Right atrium auricular region (tissue), 2 donors: Measurements from ENCODE around the gene RNU4-1. TPM values are rescaled to one million over a fixed set of nuclear protein-coding genes. Genes with fewer than 3 reads are reported as not detected.

Experiments
- DNase-seq: peaks from one replicate; pipeline ENCODE4 v3.0.0-alpha.2; 2019; ENCODE audit warnings: low spot score
- H3K27ac ChIP-seq, 2 donors: fragments of 200-600 bp; sonication (generic); 1 replicate in 1 of 2; 2 replicates in 1 of 2; pipeline ENCODE4 v1.5.1; 2016 to 2019
- H3K27me3 ChIP-seq, 2 donors: fragments of 200-600 bp; sonication (generic); one replicate each; pipeline versions ENCODE4 v1.5.1 to v1.6.0; 2017 to 2019
- H3K36me3 ChIP-seq: fragments of 200-600 bp; sonication (generic); one replicate; pipeline ENCODE4 v1.5.1; 2016
- H3K4me1 ChIP-seq, 2 donors: fragments of 200-600 bp; sonication (generic); one replicate each; pipeline versions ENCODE4 v1.5.1 to v1.6.0; 2017 to 2019
- H3K4me3 ChIP-seq, 2 donors: fragments of 200-600 bp; sonication (generic); 1 replicate in 1 of 2; 2 replicates in 1 of 2; pipeline ENCODE4 v1.5.1; 2017 to 2019; ENCODE audit warnings: mild to moderate bottlenecking in 1 of 2, moderate library complexity in 1 of 2
- H3K9me3 ChIP-seq, 2 donors: fragments of 200-600 bp; sonication (generic); one replicate each; pipeline ENCODE4 v1.5.1; 2019
- total RNA-seq, 2 donors: library from RNA; depleted of rRNA; stranded (reverse); fragments of >200 nt; gene quantifications; one replicate each; pipeline ENCODE4 v1.1.0, GENCODE V29; 2016
- TF ChIP-seq, protein P1 (sequence below), 2 donors: fragments of 200-600 bp; sonication (generic); IDR thresholded peaks; one replicate each; pipeline ENCODE4 v1.5.1; 2019; ENCODE audit warnings: antibody characterized with exemption in 2 of 2

The RNU4-1 gene
- total RNA-seq, 2 donors from 2014 or later = not detected

DNA sequence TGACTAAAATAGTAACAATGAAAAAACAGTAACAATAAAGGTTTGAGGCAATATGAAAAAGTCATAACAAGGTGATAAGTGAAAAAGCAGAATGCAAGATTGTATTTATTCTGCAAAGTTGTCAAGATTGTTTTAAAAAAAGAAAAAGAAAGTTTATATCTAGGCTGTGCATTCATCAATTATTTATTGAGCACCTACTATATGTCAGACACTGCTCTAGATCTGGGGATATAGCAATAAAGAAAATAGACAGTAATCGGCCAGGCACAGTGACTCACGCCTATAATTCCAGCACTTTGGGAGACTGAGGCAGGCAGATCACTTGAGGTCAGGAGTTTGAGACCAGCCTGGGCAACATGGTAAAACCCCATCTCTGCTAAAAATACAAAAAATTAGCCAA, 30.7 kb upstream of the RNU4-1 start:
- no peak for DNase-seq
- H3K27ac ChIP-seq = no peak overlapping the region
- no peak overlapping the region for H3K4me3 ChIP-seq
- TF ChIP-seq, protein P1, sequence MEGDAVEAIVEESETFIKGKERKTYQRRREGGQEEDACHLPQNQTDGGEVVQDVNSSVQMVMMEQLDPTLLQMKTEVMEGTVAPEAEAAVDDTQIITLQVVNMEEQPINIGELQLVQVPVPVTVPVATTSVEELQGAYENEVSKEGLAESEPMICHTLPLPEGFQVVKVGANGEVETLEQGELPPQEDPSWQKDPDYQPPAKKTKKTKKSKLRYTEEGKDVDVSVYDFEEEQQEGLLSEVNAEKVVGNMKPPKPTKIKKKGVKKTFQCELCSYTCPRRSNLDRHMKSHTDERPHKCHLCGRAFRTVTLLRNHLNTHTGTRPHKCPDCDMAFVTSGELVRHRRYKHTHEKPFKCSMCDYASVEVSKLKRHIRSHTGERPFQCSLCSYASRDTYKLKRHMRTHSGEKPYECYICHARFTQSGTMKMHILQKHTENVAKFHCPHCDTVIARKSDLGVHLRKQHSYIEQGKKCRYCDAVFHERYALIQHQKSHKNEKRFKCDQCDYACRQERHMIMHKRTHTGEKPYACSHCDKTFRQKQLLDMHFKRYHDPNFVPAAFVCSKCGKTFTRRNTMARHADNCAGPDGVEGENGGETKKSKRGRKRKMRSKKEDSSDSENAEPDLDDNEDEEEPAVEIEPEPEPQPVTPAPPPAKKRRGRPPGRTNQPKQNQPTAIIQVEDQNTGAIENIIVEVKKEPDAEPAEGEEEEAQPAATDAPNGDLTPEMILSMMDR (IDR thresholded peaks at IDR 0.05) = no peak
- no peaks in the 10 kb centered on the region for H3K27me3 ChIP-seq
- no peaks in the 10 kb centered on the region for H3K4me1 ChIP-seq
- H3K36me3 ChIP-seq = no peaks in the 10 kb centered on the region
- H3K9me3 ChIP-seq = no peaks in the 10 kb centered on the region

DNA sequence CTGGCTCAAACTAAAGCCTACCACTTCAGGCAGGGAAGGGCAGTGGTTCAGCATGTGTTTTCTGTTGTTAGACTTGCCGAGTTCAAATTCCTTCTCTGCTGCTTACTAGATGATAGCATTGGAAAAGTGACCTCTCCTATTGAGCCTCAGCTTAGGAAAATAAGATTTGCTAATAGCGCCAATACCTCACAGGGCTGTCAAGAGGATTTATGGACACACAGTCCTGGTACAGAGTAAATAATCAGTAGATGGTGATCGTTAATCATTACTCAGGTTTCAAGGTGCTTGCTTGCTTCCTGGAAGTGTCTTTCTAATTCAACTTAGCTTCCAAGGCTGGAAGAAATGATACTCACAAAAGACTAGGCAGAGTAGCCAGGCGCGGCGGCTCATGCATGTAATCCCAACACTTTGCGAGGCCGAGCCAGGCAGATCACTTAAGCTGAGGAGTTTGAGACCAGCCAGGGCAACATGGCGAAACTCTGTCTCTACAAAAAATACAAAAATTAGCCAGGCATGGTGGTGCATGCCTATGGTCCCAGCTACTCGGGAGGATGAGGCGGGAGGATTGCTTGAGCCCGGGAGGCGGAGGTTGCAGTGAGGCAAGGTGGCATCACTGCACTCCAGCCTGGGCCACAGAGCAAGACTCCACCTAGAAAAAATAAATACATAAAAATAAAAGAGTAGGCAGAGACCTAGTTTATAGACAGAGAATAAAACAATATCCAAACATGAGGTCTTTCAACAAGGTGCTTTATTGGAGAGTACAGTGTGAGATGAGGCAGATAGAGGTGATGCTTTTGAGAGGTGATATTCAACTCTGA, 28.6 kb upstream of the RNU4-1 start:
- no peak for DNase-seq
- no peak overlapping the region for H3K4me3 ChIP-seq
- H3K27me3 ChIP-seq = no peaks in the 10 kb centered on the region
- no peak overlapping the region for H3K27ac ChIP-seq
- peaks cover 0 to 6% of the 10 kb centered on the region in 2 donors for H3K4me1 ChIP-seq
- no peaks in the 10 kb centered on the region for H3K36me3 ChIP-seq
- H3K9me3 ChIP-seq = no peaks in the 10 kb centered on the region
- TF ChIP-seq, protein P1 (IDR thresholded peaks at IDR 0.05) = no peak

DNA sequence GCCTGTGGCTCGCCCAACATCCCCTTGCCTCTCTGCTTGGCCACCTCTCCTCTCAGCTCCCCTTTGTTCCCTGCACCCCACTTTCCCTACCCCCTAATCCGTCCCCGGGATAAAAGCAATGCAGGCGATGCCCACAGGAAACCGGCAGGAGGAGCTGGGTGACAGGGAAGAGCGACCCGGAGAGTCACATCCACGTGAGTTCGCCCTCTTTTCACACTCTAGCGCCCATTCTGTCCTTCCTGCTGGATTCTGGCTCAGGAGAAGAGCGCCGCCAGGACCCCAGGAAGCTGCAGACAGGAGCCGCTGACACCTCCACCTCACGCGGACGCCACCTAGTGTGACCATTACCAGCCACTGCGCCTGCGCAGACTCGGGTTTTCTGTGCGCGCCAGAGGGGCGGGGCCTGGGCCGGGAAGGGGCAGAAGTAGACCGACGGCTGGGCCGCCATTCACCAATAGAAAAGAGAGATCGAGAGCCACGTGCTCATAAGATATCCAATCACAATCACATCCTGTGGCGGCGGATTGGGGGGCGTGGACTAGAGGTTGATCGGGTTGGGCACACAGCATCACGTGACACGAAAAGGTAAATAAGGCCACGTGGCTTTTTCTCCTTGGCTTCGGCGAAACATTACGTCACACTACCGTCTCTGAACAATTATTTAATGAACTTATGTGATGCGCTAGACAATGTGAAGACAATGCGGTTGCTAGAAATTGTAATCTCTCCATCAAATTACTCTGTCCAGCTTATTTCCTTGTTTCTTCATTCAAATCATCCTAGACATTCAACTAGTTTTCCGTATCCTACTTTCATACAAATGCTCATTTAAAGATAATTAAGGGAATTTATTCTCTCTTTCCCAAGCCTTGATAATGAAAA, 24.4 kb upstream of the RNU4-1 start:
- Histone ChIP-seq H3K36me3 (no peaks in the 10 kb centered on the region), H3K9me3 (no peaks in the 10 kb centered on the region), H3K4me1 (peaks cover 0 to 6% of the 10 kb centered on the region in 2 donors), H3K27me3 (no peaks in the 10 kb centered on the region), H3K27ac (peak overlapping the region; percentile 82 to 87), H3K4me3 (peak overlapping the region; percentile 44 to 64)
- peak; percentile 100 for DNase-seq
- TF ChIP-seq, protein P1 (IDR thresholded peaks at IDR 0.05) = peak; percentile 35 to 65

DNA sequence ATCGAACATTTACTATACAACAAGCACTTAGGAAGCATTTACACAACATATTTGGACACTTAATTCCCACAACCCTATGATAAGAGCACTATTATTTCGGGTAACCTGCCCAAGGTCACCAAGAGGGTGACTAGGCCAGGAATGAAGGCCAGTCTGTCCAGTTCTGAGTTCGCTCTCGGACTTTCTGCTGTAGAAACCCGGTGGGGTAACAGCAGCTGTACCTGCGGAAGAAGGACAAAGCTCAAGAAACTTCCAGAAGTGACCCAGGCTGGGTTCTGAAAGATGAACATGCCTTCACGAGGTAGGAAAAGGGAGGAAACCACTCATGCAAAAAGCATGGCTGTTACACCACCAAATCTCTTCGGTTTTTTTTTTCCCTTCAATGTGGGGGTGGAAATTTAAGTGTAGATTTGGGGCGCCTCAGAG, 23.8 kb upstream of the RNU4-1 start:
- no peak for DNase-seq
- peak overlapping the region; percentile 82 to 87 for H3K27ac ChIP-seq
- H3K36me3 ChIP-seq = no peaks in the 10 kb centered on the region
- H3K27me3 ChIP-seq = no peaks in the 10 kb centered on the region
- TF ChIP-seq, protein P1 (IDR thresholded peaks at IDR 0.05) = no peak
- H3K4me3 ChIP-seq = peak overlapping the region; percentile 44 to 64
- peaks cover 0 to 6% of the 10 kb centered on the region in 2 donors for H3K4me1 ChIP-seq
- H3K9me3 ChIP-seq = no peaks in the 10 kb centered on the region

DNA sequence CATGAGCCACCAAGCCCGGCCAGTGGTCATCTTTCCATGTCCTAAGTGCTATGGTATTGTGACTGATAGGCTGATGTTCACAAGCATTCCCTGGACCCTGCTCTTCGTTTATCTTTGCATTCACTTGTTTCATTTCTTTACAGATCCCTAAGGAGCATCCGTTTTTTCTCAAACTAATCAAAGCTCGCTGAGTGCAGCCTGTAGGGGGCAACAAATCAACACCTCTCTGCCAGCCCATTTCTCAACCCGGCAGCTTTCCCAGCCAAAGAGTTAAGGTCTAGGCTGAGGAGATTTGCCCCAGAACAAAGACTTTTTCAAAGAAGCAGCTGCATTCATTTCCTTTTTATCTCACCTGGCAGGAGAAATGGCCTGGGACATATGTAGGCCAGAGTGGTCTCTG, 21.2 kb upstream of the RNU4-1 start:
- Histone ChIP-seq H3K4me3 (no peak overlapping the region), H3K27me3 (no peaks in the 10 kb centered on the region), H3K36me3 (no peaks in the 10 kb centered on the region), H3K9me3 (no peaks in the 10 kb centered on the region), H3K27ac (no peak overlapping the region), H3K4me1 (peaks cover 0 to 6% of the 10 kb centered on the region in 2 donors)
- TF ChIP-seq, protein P1 (IDR thresholded peaks at IDR 0.05) = no peak
- DNase-seq = no peak
